NCI-H1092 (cell line): ENCODE results near the gene CDHR1.

ENCODE experiments used
- DNase-seq: peaks from one replicate; lab custom pipeline; 2025; lab: John Stamatoyannopoulos, UW

CDHR1 gene

GRCh38 chr10:84201244-84201606, 6.9 kb downstream of the CDHR1 start:
- no peak for DNase-seq

- no peak for DNase-seq
These were observed 7.3 kb downstream of the CDHR1 start for GRCh38 chr10:84201682-84202081.

GRCh38 chr10:84202349-84202748, 8.0 kb downstream of the CDHR1 start:
- no peak for DNase-seq

- no peak for DNase-seq
These were observed 9.8 kb downstream of the CDHR1 start for GRCh38 chr10:84204122-84204521.

GRCh38 chr10:84204610-84205009, 10.3 kb downstream of the CDHR1 start:
- no peak for DNase-seq

GRCh38 chr10:84205049-84205852, 10.9 kb downstream of the CDHR1 start:
- DNase-seq, result peak; percentile 1

GRCh38 chr10:84205853-84206525, 11.7 kb downstream of the CDHR1 start:
- DNase-seq, result no peak

- DNase-seq, result no peak
These were observed 13.7 kb downstream of the CDHR1 start for GRCh38 chr10:84208023-84208422.

GRCh38 chr10:84211566-84211965, 17.2 kb downstream of the CDHR1 start:
- DNase-seq, result no peak

- no peak for DNase-seq
These were observed 17.7 kb downstream of the CDHR1 start for GRCh38 chr10:84212014-84212413.

- DNase-seq, result no peak
These were observed 18.7 kb downstream of the CDHR1 start for GRCh38 chr10:84213076-84213475.

- DNase-seq, result no peak
These were observed 19.8 kb downstream of the CDHR1 start for GRCh38 chr10:84214046-84214572.

- DNase-seq, result no peak
These were observed 20.4 kb downstream of the CDHR1 start for GRCh38 chr10:84214612-84215235.

- DNase-seq, result no peak
These were observed 22.5 kb downstream of the CDHR1 start for GRCh38 chr10:84216834-84217233.

GRCh38 chr10:84217746-84218145, 23.4 kb downstream of the CDHR1 start:
- no peak for DNase-seq

GRCh38 chr10:84221916-84222315, 27.6 kb downstream of the CDHR1 start:
- DNase-seq, result no peak

GRCh38 chr10:84224411-84225028, 30.2 kb downstream of the CDHR1 start:
- no peak for DNase-seq

GRCh38 chr10:84225427-84226173, 31.3 kb downstream of the CDHR1 start, which contains the start of gene LRIT2:
Gene LRIT2, minus strand, starts transcription at chr10:84225544. Its CDS starts 24 bp downstream, at chr10:84225520.
- DNase-seq, result no peak

- DNase-seq, result no peak
These were observed 32.3 kb downstream of the CDHR1 start for GRCh38 chr10:84226616-84227015.

GRCh38 chr10:84227810-84228209, 33.5 kb downstream of the CDHR1 start:
- DNase-seq, result no peak

GRCh38 chr10:84230359-84230758, 36.0 kb downstream of the CDHR1 start:
- no peak for DNase-seq

GRCh38 chr10:84232376-84232775, 38.0 kb downstream of the CDHR1 start:
- DNase-seq, result no peak
